ENCODE measurements around the gene PYGB. TPM values are rescaled to one million over a fixed set of nuclear protein-coding genes. Genes with fewer than 3 reads are reported as not detected.
"Not testable (repeated sequence)": the region's sequence is repeated elsewhere in the genome, so short reads cannot be mapped to it uniquely, and the experiment has no call there.

The PYGB gene
- total RNA-seq, 4 donors from 2014 or later, result 83.2 to 141 (median 94.6) TPM

GRCh38 chr20:25257756-25258475 lies 10.0 kb downstream of the PYGB start:
- H3K36me3 ChIP-seq, result peaks cover 0 to 2% of the 10 kb centered on the region in 2 donors
- peaks cover 30 to 42% of the 10 kb centered on the region in 2 donors for H3K4me1 ChIP-seq
- H3K27me3 ChIP-seq, result no peaks in the 10 kb centered on the region
- intact Hi-C loops (cut with DNase I), result no loop called here
- DNase-seq, result no peak
- WGBS, 2 donors, result 89 to 90% methylated on average over 10 of the region's 10 CpGs
- H3K4me3 ChIP-seq (replicated peaks in 1 of 3), result no peak overlapping the region
- TF ChIP-seq POLR2A (IDR thresholded peaks at IDR 0.05) (no peak), CTCF (IDR thresholded peaks at IDR 0.05) (no peak)
- H3K27ac ChIP-seq, result peak overlapping the region in 1 of 3 donors; percentile 53
- no peaks in the 10 kb centered on the region for H3K9me3 ChIP-seq

DNA sequence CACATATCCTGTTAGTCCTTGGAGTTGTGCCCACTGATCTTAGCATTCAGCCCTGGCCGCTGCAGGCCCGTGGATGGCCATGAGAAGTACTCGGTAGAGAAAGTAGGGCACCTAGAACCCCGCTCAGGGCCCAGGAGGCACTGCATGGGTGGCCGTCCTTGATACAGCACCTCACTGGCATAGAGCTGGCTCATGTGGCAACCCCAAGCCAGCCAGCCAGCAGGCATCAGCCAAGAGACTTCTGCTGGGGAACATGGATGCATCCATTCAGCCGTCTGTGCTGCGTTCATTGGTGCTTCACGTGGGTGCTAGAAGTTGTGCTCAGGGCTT lies 10.6 kb downstream of the PYGB start:
- no peak overlapping the region for H3K4me3 ChIP-seq (replicated peaks in 1 of 3)
- intact Hi-C loops (cut with DNase I), result no loop called here
- no peak for DNase-seq
- TF ChIP-seq POLR2A (IDR thresholded peaks at IDR 0.05) (no peak), CTCF (IDR thresholded peaks at IDR 0.05) (no peak)
- H3K36me3 ChIP-seq, result peaks cover 0 to 2% of the 10 kb centered on the region in 2 donors
- H3K4me1 ChIP-seq, result peaks cover 26 to 36% of the 10 kb centered on the region in 2 donors
- 80 to 92% methylated on average over 6 to 8 of the region's 8 CpGs for WGBS, 2 donors
- H3K27ac ChIP-seq, result no peak overlapping the region
- H3K9me3 ChIP-seq, result no peaks in the 10 kb centered on the region
- no peaks in the 10 kb centered on the region for H3K27me3 ChIP-seq

DNA sequence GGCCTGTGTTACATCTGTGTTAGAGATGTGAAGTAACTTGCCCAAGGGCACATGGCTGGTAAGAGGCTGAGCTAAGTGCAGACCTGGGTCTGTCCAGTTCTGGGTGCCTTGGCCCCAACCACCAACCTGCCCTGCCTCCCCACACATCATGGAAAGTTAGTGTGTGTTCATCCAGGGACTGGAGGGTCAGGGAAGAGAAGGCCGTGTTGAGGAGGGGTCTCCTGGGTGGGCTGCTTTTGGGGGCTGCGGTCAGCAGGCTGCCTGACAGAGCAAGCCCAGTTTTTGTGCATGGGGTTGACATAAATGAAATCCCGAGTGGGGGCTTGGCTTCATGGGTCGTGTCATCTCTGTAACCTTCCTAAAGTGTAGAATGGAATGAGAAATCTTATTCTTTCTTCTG lies 10.9 kb downstream of the PYGB start:
- H3K36me3 ChIP-seq, result peaks cover 0 to 2% of the 10 kb centered on the region in 2 donors
- no peak for DNase-seq
- H3K4me1 ChIP-seq, result peaks cover 26 to 33% of the 10 kb centered on the region in 2 donors
- intact Hi-C loops (cut with DNase I), result no loop called here
- no peaks in the 10 kb centered on the region for H3K9me3 ChIP-seq
- 86 to 91% methylated on average over 4 of the region's 4 CpGs for WGBS, 2 donors
- H3K27me3 ChIP-seq, result no peaks in the 10 kb centered on the region
- no peak overlapping the region for H3K27ac ChIP-seq
- no peak overlapping the region for H3K4me3 ChIP-seq (replicated peaks in 1 of 3)
- TF ChIP-seq POLR2A (IDR thresholded peaks at IDR 0.05) (no peak), CTCF (IDR thresholded peaks at IDR 0.05) (no peak)

DNA sequence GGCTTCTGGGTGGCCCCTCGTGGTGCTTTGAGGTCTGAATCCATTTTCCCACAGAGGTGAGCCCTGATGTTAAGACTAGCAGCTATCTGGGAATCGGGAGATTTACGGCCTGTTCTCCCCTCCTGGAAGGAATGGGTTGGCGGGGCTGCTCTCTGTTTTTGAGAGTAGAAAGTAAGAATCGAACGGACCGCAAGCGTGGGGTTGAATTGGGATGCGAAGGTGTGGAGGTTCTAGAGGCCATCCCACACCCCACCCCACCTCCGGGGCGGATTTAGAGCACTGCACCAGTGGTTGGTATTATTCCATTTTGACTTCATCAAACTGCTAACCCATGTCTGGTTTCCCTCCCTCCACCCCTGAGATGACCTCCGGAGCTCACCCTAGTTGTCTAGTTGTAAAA lies 11.5 kb downstream of the PYGB start:
- peaks cover 0 to 2% of the 10 kb centered on the region in 2 donors for H3K36me3 ChIP-seq
- H3K27me3 ChIP-seq, result no peaks in the 10 kb centered on the region
- WGBS, 2 donors, result 95 to 97% methylated on average over 12 of the region's 12 CpGs
- no peak overlapping the region for H3K27ac ChIP-seq
- no peak for TF ChIP-seq POLR2A (IDR thresholded peaks at IDR 0.05)
- no peak for TF ChIP-seq CTCF (IDR thresholded peaks at IDR 0.05)
- no peak overlapping the region for H3K4me3 ChIP-seq (replicated peaks in 1 of 3)
- intact Hi-C loops (cut with DNase I), result no loop called here
- H3K4me1 ChIP-seq, result peaks cover 22 to 30% of the 10 kb centered on the region in 2 donors
- no peaks in the 10 kb centered on the region for H3K9me3 ChIP-seq
- no peak for DNase-seq

- no peak overlapping the region for H3K4me3 ChIP-seq (replicated peaks in 1 of 3)
- TF ChIP-seq POLR2A (IDR thresholded peaks at IDR 0.05) (no peak), CTCF (IDR thresholded peaks at IDR 0.05) (no peak)
- no peak for DNase-seq
- H3K27ac ChIP-seq, result no peak overlapping the region
- 97 to 98% methylated on average over 9 of the region's 9 CpGs for WGBS, 2 donors
- peaks cover 0 to 2% of the 10 kb centered on the region in 2 donors for H3K36me3 ChIP-seq
- H3K27me3 ChIP-seq, result no peaks in the 10 kb centered on the region
- H3K4me1 ChIP-seq, result peaks cover 17 to 26% of the 10 kb centered on the region in 2 donors
- intact Hi-C loops (cut with DNase I), result no loop called here
- H3K9me3 ChIP-seq, result no peaks in the 10 kb centered on the region
These were observed 11.9 kb downstream of the PYGB start for GRCh38 chr20:25259788-25260254.

- H3K9me3 ChIP-seq; H3K27ac ChIP-seq; intact Hi-C loops (cut with DNase I); H3K27me3 ChIP-seq; H3K4me3 ChIP-seq (replicated peaks in 1 of 3); H3K36me3 ChIP-seq; DNase-seq: not testable (repeated sequence)
- peaks cover 6 to 15% of the 10 kb centered on the region in 2 donors for H3K4me1 ChIP-seq
- WGBS, 2 donors, result 96% methylated on average over 16 of the region's 16 CpGs
These were observed 13.0 kb downstream of the PYGB start for GRCh38 chr20:25260770-25261437.

All from thyroid gland (tissue), 4 donors.